ENCODE data around the gene RYR3.
"Not testable (repeated sequence)": the region's sequence is repeated elsewhere in the genome, so short reads cannot be mapped to it uniquely, and the experiment has no call there.

RYR3 gene

DNA sequence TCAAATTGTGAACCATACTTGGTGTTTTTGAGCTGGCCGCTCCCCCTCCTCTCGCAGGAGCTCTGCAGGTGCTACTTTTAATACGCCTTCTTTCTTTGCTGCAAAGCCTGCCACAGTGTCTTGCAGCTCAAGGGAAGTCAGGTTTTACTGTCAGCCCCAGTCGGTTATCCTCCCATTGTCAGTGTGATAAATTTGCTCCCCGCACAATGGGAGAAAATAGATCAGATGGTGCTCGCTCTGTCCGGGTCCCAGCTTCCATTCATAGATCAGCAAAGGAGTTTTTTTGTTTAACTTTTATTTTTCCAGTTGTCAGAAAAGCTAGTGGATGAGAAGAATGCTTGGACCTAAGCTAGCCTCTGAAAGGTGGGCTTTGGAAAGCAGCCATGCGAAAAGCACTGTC lies 207.7 kb downstream of the RYR3 start:
- no peak for FAIRE-seq

DNA sequence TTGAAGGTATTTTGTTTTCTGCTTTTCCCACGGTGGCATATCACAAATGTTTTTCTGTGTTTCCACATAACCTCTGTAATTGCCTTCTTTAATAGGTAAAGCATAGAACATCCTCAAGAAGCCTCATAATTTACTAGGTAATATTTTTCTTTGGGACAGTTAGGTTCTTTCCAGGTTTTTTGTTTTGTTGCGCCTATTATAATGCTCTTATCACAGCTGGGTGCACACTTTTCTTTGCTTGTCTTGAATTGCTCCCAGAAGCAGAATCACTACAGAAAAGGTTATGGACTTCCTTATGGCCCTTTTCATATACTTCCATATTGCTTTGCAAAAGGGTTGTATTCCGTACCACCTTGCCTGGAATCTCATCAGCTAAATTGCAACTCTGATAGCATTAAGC lies 213.5 kb downstream of the RYR3 start:
- no peak for FAIRE-seq

DNA sequence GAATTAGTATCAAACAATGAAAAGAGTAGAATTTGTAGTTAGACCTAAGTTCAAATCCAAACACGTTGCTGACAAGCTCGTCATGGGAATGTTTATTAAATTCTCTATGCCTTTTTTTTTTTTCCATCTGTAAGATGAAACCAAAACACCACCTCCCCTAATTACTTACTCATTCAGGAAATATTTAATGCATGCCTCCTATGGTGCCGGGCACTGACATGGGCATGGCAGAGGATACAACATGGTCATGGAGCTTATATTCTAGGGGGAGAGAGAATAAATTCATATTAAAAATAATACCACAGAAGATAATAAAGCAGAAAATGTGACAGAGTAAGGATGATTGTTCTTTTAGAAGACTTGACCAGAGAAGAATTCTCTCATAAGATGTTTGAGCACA lies 215.8 kb downstream of the RYR3 start:
- FAIRE-seq = no peak

DNA sequence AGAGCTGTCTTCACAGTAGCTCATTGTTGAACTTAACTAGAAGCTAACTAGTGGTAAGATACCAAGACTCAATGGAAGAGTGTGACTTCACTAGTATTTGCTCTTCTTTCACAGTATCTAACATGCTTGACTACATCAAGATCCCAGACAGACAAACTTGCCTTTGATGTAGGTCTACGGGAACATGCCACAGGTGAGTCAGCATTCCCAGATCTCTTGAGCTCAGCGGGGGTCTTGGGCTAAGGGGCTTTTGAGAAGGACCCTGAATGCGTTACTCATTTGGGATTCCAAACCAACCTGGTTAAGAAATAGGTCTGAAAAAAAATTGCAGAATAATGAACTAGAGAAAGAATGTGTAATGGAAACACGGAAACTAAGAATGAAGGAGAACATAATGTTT lies 222.4 kb downstream of the RYR3 start:
- no peak for FAIRE-seq

DNA sequence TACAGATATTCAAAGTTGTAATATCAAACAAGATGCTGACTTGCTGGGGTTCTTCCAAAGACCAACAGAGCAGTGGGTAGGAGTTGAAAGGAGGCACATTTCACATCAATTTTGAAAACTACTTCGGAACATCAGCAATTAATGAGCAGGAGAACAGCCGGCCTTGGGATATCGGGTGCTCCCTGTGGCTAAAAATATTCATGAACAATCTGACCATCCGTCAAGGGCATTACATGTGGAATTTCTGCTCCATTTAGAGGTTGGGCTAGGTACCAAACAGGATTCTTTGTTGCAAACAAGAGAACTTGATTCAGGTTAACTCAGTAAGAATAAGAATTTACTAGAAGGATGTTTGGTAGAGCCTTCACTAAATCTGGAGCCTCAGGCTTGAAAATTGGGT lies 223.9 kb downstream of the RYR3 start:
- no peak for FAIRE-seq

DNA sequence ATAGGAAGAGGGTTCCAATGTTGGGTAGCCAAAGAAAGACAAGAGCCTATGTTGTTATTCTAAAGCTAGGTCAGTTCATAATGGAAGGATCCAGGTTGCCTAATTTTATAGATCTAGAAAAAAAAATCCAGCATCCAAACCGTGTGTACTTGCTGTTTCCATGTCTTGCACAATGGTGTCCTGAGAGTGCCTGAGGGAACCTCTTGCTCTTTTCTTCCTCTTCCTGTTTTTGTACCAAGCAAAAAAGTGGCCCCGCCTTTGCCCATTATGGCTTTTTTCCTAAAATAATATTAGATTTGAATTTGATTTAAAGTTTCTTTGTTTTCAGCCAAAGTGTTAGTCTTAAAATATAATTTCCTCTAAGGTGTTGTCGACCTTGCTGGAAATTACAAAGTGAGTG lies 224.4 kb downstream of the RYR3 start:
- no peak for FAIRE-seq

DNA sequence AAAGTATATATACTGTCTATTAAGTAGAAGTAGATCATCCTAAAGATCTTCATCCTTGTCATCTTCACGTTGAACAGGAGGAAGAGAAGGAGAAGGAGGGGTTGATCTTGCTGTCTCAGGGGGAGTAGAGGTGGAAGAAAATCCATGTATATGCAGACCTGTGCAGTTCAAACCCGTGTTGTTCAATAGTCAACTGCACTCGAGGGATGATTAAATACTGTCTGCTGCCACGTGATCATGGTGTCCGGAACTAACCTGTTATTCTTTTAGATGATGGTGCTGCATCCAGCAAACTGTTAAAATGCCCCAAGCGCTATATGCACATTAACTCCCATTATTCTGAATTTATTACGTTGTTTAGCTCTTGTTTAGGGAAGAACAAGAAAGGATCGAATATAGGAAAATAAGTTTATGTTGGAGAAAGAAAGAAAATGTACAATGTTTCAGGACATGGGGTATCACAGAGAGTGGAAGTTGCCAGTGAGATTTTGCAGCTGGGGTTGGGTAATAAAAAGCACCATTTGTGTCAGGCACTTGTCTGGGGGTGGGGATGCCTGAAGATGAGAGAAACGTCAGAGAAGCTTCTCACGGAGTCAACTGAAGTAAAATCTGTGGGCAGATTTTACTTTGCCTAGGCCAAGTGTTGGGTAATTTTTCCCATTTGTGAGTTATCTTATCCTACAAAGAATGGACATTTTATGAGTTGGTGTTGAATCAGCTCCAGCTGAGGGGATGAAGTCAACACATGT lies 229.2 kb downstream of the RYR3 start:
- FAIRE-seq = no peak

DNA sequence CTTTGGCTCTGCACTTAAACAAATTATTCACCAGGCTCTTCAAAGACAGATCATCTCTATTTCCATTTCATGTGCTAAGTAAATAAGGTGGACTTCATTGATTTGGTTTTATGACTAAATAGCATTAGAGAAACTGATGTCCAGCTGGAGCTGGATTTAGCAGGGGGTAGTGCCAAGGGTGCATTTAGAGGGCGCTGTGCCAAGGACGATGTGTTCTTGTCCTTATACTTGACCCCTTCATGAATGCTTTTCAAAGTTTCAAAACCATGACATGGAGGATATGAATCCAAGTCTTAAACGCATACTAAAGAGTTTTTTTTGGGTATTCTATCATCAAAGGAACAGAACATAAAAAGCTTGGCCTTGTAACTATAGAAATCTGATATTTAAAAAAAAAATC lies 233.2 kb downstream of the RYR3 start:
- FAIRE-seq = no peak

DNA sequence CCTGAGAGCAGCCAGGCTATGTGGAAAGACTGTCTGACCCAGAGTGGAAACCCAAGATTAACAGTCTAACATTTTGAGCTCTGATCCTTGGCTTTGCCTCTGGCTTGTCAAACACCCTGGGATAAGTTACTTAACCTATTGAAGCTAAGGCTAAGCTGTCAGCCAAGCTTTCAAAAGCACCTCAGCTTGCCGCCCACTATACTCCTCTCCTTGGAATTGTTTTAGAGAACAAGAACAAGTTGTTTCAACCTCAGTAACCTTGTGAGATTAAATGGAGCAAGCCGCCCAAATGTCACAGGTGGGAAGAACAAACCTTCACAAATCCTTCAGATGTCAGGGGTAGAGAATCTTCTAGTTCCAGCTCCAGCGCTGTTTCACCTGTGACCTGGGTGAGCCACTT lies 235.1 kb downstream of the RYR3 start:
- no peak for FAIRE-seq

DNA sequence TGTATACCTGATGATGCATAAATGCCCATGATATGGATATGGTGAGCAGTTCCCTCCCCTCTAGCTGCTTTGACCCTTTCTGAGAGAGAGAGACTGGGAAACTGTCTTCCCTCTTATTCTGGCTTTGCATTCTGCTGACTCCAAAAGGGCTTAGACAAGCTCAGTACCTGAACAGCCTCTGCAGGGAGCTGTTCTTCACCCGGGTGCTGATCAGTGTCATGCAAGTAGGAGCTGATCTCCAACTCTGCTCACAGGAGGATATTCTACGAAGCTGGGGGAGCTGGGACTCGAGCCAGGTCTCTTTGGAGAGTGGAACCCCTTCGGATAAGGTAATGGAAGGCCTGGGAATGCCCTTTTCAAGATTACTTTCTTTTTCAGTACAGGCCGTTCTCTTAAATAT lies 237.1 kb downstream of the RYR3 start:
- no peak for FAIRE-seq

DNA sequence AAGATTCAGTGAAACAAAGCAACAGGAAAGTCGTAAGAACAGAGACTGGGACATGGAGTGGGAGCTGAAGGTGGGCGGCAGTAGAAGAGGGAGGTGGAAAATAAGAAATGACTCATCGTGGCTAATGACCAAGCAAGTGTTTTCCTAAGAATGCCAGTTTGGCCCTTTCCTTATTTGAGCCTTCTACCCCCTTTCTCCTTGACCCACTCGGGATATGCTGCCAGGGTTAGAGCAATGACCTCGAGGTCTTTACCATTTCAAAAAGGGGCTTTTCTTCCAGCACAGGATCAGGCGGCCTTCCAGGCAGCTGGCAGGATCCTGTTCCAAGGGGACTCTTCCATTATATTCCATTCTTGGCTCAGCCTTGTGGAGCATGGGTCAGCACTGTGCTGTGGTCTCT lies 241.1 kb downstream of the RYR3 start:
- no peak for FAIRE-seq

DNA sequence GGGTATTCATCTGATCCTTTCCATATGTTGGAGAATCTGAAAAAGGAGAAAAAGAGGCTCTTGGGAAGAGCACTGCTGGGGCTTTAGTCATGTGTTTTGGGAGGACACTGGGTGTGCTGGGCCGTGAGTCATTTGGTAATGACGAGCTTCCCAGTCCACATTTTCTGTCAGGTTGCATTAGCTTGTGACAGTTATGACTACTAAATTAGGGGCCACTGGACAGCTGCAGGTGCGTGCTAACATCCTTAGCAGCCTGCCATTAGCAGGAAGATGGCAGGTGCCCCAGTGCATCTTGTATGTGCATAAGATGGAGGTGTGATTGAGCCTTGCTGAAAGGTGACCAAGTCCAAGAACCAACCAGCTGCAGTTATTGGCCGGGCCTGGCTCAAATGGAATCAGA lies 242.4 kb downstream of the RYR3 start:
- FAIRE-seq = no peak

DNA sequence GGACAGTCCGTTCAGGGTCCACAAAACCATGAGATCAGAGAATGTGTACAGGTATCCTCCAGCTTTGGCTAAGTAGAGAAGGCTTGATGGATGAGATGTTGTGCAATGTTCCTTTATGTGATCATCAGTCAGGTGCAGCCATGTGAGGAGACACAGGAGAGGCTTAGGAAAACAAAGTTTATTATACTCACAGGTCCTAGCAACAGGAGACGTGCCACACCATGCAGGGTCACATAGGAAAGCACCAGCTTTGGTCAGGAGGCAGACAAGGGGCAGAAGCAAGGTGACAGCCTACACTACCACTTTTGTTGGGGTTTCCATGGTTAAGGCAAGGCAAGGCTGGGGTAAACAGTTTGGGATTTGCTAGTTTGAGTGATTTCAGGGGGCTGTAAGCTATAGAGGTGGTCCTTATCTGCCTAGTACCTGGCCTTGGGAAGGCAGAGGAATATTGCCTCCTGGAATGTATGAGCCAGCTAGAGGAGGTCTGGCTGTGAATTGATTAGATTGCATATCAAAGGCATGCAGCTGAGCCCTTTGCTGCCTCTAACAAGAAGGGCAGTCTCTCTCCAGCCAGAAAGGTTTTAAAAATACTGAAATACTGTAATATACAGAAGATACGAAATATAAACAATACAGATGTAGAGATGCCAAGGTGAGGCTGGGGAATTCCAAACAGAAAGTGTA lies 248.6 kb downstream of the RYR3 start:
- FAIRE-seq = no peak

DNA sequence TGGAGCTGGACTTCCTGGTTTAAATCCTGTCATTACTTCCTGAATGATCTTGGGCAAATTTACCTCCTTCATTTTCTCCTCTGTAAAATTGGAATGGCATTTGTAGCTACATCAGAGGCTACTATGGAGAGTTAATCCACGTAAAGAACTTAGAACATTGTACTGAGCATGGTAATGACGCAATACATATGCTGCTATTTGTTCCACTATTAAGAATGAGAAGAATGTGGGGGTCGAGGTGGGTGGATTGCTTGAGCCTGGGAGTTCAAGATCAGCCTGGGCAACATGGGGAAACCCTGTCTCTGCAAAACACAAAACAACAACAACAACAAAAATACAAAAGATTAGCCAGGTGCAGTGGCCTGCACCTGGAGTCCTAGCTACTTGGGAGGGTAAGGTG lies 250.6 kb downstream of the RYR3 start:
- FAIRE-seq = no peak

DNA sequence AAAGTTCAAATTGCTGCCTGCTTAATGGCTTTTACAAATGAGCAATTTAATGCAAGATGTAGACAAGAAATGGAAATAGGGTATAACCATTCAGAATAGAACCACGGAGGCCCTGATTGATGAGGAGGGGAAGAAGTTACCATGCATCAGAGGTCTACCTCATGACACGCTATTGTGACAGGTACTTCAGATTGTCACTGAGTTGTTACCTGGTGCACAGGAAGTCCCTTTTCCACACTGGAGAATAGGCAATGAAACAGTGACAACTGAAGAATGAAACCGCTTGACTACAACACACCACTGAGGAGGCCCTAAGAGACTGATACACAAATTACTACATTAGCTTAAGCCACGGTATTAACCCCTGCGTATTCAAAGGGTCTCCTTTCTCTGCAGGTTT lies 251.2 kb downstream of the RYR3 start:
- no peak for FAIRE-seq

DNA sequence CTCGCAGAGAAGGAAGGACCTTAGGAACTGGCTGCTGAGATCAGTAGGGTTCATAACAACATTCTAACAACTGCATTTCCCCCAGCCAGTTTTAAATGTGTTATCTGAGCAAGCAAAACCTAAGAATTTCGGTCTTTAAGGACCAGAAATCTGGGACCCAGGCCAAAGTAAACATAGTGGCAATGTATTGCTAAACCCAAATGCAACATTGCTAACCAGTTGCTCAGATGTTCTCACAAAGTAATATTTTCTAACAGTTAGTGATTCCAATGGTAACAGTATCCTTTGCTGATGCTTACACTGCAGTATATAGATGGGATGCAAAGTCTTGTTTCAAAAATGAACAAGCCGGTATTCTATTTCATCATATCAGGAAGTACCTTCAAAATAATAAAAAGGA lies 254.3 kb downstream of the RYR3 start:
- FAIRE-seq = no peak

DNA sequence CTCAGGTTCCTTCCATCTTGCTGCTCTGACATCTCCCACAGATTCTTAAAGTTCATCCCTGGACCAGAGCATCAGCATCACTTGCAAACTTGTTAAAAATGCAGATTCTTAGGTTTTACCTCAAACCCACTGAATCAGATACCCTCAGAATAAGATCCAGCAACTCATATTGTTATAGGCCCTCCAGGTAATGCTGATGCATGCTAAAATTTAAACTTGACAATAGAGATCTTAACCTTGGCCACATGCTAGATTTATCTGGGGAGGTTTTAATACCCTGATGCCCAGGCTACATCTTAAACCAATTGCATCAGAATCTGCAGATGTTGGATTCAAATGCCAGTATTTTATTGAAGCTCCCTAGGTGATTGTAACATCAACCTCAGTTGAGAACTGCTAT lies 256.9 kb downstream of the RYR3 start:
- FAIRE-seq = no peak

DNA sequence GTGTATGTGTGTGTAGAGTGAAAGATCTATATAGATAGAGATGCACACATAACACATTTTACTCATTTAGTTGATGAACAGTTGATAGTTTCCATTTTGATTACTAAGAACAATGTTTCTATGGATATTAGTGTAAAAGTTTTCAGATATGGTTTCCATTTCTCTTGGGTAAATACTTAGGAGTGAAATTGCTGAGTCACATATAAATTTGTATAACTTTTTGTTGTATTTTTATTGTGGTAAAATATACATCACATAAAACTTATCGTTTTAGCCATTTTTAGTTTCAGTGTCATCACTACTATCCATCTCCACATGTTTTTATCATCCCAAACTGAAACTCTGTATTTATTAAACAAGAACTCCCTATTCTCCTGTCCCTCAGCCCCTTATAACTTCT lies 258.3 kb downstream of the RYR3 start:
- no peak for FAIRE-seq

DNA sequence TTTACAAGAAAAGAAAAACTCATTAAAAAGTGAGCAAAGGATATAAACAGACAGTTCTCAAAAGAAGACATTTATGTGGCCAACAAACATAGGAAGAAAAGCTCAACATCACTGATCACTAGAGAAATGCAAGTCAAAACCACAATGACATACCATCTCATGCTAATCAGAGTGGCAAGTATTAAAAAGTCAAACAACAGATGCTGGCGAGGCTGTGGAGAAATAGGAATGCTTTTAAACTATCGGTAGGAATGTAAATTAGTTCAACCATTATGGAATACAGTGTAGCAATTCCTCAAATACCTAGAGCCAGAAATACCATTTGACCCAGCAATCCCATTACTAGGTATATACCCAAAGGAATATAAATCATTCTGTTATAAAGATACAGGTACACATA lies 267.1 kb downstream of the RYR3 start:
- FAIRE-seq = not testable (repeated sequence)

DNA sequence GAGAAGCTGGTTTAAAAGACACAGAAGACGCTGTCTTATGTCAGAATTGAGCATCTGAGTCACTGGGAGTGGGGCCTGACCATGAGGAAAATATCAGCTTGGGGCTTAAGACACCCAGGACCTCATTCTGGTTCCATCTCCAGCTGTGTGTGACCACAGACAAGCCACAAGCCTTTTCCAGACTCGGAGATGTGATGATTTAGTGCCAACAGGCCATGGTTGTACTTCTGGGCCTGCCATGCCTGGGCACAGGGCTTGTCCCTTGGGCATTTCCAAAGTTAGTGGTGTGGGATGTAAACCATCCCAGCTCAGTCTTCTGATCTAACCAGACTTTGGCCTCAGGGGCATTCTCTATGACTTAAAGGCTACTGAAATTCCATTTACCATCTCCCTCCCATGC lies 269.8 kb downstream of the RYR3 start:
- FAIRE-seq = no peak

DNA sequence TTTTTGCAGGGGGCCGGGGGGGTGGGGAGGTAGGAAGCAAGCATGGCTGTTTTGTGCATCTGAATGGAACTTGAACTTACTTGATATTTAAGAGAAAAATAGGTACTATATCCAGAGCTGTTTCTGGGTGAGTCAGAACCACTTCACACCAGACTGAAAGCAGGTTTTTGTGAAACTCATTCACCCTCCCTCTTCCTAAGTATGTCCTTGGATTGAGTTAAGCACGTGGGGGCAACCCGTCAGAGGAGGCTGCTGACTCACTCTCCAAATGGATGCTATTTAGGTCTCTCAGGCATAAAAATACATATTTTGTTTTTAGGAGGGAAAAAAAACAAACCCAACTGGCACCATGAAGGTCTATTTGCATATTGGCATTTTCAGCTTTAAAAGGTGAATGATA lies 270.3 kb downstream of the RYR3 start:
- FAIRE-seq = no peak

DNA sequence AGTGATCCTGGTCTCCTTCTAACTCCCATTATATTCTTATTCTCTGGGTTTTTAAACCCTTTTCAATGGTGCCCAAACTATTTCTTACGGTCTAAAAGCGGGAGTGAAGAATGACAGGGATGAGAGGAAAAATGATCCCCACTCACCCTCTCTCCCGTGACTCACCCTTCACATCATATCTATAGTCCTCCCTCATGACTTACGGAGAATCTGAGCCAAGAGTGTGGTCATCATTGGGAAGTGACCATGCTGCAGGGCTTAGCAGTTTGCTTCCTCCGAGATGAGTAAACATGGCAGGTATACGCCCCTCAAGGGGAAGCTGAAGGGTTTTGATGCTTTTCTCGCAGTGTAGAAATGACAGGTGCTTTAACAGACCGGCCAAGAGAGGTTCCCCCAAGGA lies 274.0 kb downstream of the RYR3 start:
- FAIRE-seq = no peak

DNA sequence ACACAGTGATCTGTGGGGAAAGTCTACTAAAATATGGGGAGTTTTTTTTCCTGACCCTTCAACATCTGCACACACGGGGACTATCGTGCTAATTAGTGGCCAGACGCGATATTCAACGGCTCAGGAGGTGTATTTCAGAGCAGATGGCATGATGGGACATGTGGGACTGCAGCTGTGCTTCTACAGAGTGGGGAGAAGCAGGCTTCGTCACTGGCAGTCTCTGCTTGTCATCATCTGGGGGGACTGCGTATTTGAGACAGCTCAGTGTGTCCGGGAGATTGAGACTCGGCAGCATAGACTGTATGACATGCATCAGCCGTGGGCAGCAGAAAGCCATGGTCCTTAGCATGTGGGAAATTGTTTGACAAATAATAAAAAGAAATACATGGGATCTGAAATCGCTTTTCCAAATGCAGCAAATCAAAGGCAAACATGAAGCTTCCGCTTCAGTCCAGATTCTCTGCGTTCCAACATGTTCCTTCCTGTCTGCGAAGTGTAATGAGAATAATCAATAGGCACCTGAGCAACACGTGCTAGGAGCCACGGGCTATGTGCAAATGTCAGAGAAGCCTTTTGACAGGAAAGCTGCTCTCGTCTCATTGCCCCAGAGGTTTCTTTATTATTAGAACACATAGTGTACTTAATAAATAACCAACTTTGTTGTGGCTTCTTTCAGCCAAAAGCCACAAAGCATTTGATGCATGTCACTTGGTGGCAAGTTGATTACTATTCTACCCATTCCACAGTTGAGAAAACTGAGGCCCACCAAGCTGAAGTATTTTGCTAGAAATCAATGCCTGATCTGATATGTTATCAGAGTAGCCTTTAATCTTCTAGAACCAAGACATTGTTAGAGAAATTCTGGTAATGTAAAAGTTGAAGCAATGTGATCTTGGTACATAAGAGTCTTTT lies 276.3 kb downstream of the RYR3 start:
- FAIRE-seq = no peak

DNA sequence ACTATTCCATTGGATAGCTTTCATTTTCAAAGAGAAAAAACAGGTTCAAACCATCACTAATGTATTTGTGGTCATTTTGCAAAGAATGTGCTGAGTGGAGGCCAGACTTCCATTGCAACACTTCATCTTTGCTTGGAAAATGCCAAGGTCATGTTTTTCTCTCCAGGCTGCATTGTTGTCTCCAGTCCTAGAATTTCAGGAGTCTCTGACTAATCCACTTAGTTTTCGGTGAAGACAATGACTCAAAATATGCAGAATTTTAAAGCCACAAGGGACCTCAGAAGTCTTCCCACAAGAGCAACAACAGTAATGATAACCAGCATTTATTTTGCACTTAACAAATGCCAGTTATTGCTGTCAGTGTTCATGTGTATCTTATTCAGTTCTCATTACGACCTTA lies 277.0 kb downstream of the RYR3 start:
- FAIRE-seq = no peak
